WTC11 (cell line): ENCODE data around the gene TBC1D22A. TPM values are rescaled to one million over a fixed set of nuclear protein-coding genes. Genes with fewer than 3 reads are reported as not detected.

Experiments used
- ATAC-seq: fragments of 200-7000 bp; cut with Tn5 transposase; 2 replicates; pipeline ENCODE4 v1.10.0; 2021; ENCODE audit warnings: mild to moderate bottlenecking, moderate library complexity
- CTCF ChIA-PET: fragments of 300-600 bp; sonication (Branson Sonifier 250); formaldehyde crosslinking; loops from one replicate; lab custom pipeline; 2021; ENCODE audit warnings: antibody characterized with exemption; lab: Charles Lee
- POLR2A ChIA-PET: fragments of 350-600 bp; sonication (Branson Sonifier 250); formaldehyde crosslinking; loops from one replicate; lab custom pipeline; 2021; ENCODE audit warnings: antibody characterized with exemption; lab: Charles Lee
- DNase-seq: peaks from one replicate; pipeline ENCODE4 v3.0.0; 2021; ENCODE audit warnings: low spot score
- H3K27ac Mint-ChIP-seq: 2 replicates; pipeline ENCODE4 v1.8.0; 2021; ENCODE audit warnings: mixed read lengths
- H3K27me3 Mint-ChIP-seq: 2 replicates; pipeline ENCODE4 v1.8.0; 2021; ENCODE audit warnings: low read depth, mild to moderate bottlenecking, moderate library complexity, mixed read lengths
- H3K36me3 Mint-ChIP-seq: 2 replicates; pipeline ENCODE4 v1.8.0; 2021; ENCODE audit warnings: mixed read lengths
- H3K4me1 Mint-ChIP-seq: 2 replicates; pipeline ENCODE4 v1.8.0; 2022; ENCODE audit warnings: mixed read lengths
- H3K4me3 Mint-ChIP-seq: 2 replicates; pipeline ENCODE4 v1.8.0; 2021; ENCODE audit warnings: mild to moderate bottlenecking, moderate library complexity, mixed read lengths
- H3K9me3 Mint-ChIP-seq: 2 replicates; pipeline ENCODE4 v1.8.0; 2021; ENCODE audit warnings: mixed read lengths
- ETV6 ChIP-seq: sonication (generic); formaldehyde crosslinking; IDR thresholded peaks from 2 replicates; pipeline ENCODE4 v1.8.1; 2022; ENCODE audit warnings: mild to moderate bottlenecking, missing genetic modification reagents
- FOXK1 ChIP-seq: sonication (generic); formaldehyde crosslinking; IDR thresholded peaks from 2 replicates; pipeline ENCODE4 v1.8.0; 2022; ENCODE audit warnings: mild to moderate bottlenecking, moderate library complexity, missing genetic modification reagents
- GABPB1 ChIP-seq: sonication (generic); formaldehyde crosslinking; IDR thresholded peaks from 2 replicates; pipeline ENCODE4 v1.8.1; 2023; ENCODE audit warnings: mild to moderate bottlenecking, missing genetic modification reagents
- GTF2I ChIP-seq: fragments of 250-450 bp; sonication (Bioruptor Pico); conservative IDR thresholded peaks from 2 replicates; pipeline ENCODE4 v1.4.0; 2021; ENCODE audit warnings: mild to moderate bottlenecking
- IRF2 ChIP-seq: sonication (generic); formaldehyde crosslinking; IDR thresholded peaks from 2 replicates; pipeline ENCODE4 v1.8.0; 2022; ENCODE audit warnings: low read depth, missing genetic modification reagents, borderline replicate concordance
- KAT7 ChIP-seq: sonication (generic); formaldehyde crosslinking; IDR thresholded peaks from 2 replicates; pipeline ENCODE4 v1.8.1; 2023; ENCODE audit warnings: missing genetic modification reagents, mild to moderate bottlenecking, borderline replicate concordance
- MXD4 ChIP-seq: fragments of 250-450 bp; sonication (Bioruptor Pico); IDR thresholded peaks from 2 replicates; pipeline ENCODE4 v1.8.0; 2021; ENCODE audit warnings: mild to moderate bottlenecking, moderate library complexity, borderline replicate concordance
- NFATC4 ChIP-seq: fragments of 250-450 bp; sonication (Bioruptor Pico); IDR thresholded peaks from 2 replicates; pipeline ENCODE4 v1.9.0; 2021; ENCODE audit warnings: mild to moderate bottlenecking
- ZBTB43 ChIP-seq: sonication (generic); formaldehyde crosslinking; IDR thresholded peaks from 2 replicates; pipeline ENCODE4 v1.8.1; 2023; ENCODE audit warnings: mild to moderate bottlenecking, missing genetic modification reagents
- ZNF232 ChIP-seq: sonication (generic); formaldehyde crosslinking; IDR thresholded peaks from 2 replicates; pipeline ENCODE4 v1.8.0; 2022; ENCODE audit warnings: mild to moderate bottlenecking, missing genetic modification reagents
- ZNF263 ChIP-seq: sonication (generic); formaldehyde crosslinking; IDR thresholded peaks from 2 replicates; pipeline ENCODE4 v1.8.1; 2022; ENCODE audit warnings: low read depth, mild to moderate bottlenecking, moderate library complexity, missing genetic modification reagents
- ZNF423 ChIP-seq: fragments of 250-450 bp; sonication (Bioruptor Pico); IDR thresholded peaks from 2 replicates; pipeline ENCODE4 v2.1.2; 2022; ENCODE audit warnings: mild to moderate bottlenecking, moderate library complexity
- ZNF671 ChIP-seq: fragments of 250-450 bp; sonication (Bioruptor Pico); IDR thresholded peaks from 2 replicates; pipeline ENCODE4 v1.8.0; 2021; ENCODE audit warnings: mild to moderate bottlenecking
- total RNA-seq: library from RNA; stranded (reverse); gene quantifications from 3 replicates; pipeline ENCODE4 v1.2.3, GENCODE V29; 2021
- TF ChIP-seq, protein P1 (sequence below): sonication (generic); formaldehyde crosslinking; IDR thresholded peaks from 2 replicates; pipeline ENCODE4 v1.8.0; 2023; ENCODE audit warnings: missing genetic modification reagents
- TF ChIP-seq, protein P2 (sequence below): sonication (generic); formaldehyde crosslinking; IDR thresholded peaks from 2 replicates; pipeline ENCODE4 v1.8.1; 2023; ENCODE audit warnings: mild to moderate bottlenecking, missing genetic modification reagents
- TF ChIP-seq, protein P3 (sequence below): sonication (generic); formaldehyde crosslinking; IDR thresholded peaks from 2 replicates; pipeline ENCODE4 v1.8.0; 2022; ENCODE audit warnings: mild to moderate bottlenecking, missing genetic modification reagents
- TF ChIP-seq, protein P4 (sequence below): sonication (generic); formaldehyde crosslinking; IDR thresholded peaks from 2 replicates; pipeline ENCODE4 v1.8.0; 2022; ENCODE audit warnings: missing genetic modification reagents
- TF ChIP-seq, protein P5 (sequence below): sonication (generic); formaldehyde crosslinking; IDR thresholded peaks from 2 replicates; pipeline ENCODE4 v1.8.0; 2023; ENCODE audit warnings: mild to moderate bottlenecking, missing genetic modification reagents
- TF ChIP-seq, protein P6 (sequence below): fragments of 250-450 bp; sonication (Bioruptor Pico); IDR thresholded peaks from 2 replicates; pipeline ENCODE4 v2.1.2; 2022; ENCODE audit warnings: mild to moderate bottlenecking, moderate library complexity

Gene TBC1D22A
- total RNA-seq, 1 experiment from 2014 or later, result 18.1 TPM

- no peak for TF ChIP-seq ZNF671 (CRISPR knock-in tag)
- TF ChIP-seq, all 79 proteins: peak for 0
Observed at GRCh38 chr22:46856661-46857060, 94.2 kb downstream of the TBC1D22A start (continued).

- DNase-seq (no peak), ATAC-seq (no peak)
- peaks cover 3% of the 10 kb centered on the region; the same call in 1 of the 2 replicates for H3K36me3 Mint-ChIP-seq
- CTCF ChIA-PET, result no interaction called here
- POLR2A ChIA-PET, result interaction anchor here (0.5 kb wide), 1 partner anchor 141 kb away, joined by 3 read pairs; no protein-coding TSS in a partner anchor
- no peak overlapping the region for H3K27ac Mint-ChIP-seq
- H3K4me3 Mint-ChIP-seq, result no peak overlapping the region
- H3K9me3 Mint-ChIP-seq, result 0 out of 2 replicates have a peak, but pooled peaks cover 4% of the 10 kb centered on the region
- TF ChIP-seq ZNF423 (no peak), KAT7 (CRISPR knock-in tag) (no peak), ZBTB43 (CRISPR knock-in tag) (no peak), NFATC4 (no peak), ZNF232 (no peak), ETV6 (no peak)
- TF ChIP-seq, protein P1, sequence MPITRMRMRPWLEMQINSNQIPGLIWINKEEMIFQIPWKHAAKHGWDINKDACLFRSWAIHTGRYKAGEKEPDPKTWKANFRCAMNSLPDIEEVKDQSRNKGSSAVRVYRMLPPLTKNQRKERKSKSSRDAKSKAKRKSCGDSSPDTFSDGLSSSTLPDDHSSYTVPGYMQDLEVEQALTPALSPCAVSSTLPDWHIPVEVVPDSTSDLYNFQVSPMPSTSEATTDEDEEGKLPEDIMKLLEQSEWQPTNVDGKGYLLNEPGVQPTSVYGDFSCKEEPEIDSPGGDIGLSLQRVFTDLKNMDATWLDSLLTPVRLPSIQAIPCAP, result no peak
- TF ChIP-seq, protein P2, sequence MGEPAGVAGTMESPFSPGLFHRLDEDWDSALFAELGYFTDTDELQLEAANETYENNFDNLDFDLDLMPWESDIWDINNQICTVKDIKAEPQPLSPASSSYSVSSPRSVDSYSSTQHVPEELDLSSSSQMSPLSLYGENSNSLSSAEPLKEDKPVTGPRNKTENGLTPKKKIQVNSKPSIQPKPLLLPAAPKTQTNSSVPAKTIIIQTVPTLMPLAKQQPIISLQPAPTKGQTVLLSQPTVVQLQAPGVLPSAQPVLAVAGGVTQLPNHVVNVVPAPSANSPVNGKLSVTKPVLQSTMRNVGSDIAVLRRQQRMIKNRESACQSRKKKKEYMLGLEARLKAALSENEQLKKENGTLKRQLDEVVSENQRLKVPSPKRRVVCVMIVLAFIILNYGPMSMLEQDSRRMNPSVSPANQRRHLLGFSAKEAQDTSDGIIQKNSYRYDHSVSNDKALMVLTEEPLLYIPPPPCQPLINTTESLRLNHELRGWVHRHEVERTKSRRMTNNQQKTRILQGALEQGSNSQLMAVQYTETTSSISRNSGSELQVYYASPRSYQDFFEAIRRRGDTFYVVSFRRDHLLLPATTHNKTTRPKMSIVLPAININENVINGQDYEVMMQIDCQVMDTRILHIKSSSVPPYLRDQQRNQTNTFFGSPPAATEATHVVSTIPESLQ (CRISPR knock-in tag), result no peak
- TF ChIP-seq, protein P3, sequence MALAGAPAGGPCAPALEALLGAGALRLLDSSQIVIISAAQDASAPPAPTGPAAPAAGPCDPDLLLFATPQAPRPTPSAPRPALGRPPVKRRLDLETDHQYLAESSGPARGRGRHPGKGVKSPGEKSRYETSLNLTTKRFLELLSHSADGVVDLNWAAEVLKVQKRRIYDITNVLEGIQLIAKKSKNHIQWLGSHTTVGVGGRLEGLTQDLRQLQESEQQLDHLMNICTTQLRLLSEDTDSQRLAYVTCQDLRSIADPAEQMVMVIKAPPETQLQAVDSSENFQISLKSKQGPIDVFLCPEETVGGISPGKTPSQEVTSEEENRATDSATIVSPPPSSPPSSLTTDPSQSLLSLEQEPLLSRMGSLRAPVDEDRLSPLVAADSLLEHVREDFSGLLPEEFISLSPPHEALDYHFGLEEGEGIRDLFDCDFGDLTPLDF (CRISPR knock-in tag), result no peak
- TF ChIP-seq, protein P4, sequence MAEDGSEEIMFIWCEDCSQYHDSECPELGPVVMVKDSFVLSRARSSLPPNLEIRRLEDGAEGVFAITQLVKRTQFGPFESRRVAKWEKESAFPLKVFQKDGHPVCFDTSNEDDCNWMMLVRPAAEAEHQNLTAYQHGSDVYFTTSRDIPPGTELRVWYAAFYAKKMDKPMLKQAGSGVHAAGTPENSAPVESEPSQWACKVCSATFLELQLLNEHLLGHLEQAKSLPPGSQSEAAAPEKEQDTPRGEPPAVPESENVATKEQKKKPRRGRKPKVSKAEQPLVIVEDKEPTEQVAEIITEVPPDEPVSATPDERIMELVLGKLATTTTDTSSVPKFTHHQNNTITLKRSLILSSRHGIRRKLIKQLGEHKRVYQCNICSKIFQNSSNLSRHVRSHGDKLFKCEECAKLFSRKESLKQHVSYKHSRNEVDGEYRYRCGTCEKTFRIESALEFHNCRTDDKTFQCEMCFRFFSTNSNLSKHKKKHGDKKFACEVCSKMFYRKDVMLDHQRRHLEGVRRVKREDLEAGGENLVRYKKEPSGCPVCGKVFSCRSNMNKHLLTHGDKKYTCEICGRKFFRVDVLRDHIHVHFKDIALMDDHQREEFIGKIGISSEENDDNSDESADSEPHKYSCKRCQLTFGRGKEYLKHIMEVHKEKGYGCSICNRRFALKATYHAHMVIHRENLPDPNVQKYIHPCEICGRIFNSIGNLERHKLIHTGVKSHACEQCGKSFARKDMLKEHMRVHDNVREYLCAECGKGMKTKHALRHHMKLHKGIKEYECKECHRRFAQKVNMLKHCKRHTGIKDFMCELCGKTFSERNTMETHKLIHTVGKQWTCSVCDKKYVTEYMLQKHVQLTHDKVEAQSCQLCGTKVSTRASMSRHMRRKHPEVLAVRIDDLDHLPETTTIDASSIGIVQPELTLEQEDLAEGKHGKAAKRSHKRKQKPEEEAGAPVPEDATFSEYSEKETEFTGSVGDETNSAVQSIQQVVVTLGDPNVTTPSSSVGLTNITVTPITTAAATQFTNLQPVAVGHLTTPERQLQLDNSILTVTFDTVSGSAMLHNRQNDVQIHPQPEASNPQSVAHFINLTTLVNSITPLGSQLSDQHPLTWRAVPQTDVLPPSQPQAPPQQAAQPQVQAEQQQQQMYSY (CRISPR knock-in tag), result no peak
- H3K4me1 Mint-ChIP-seq, result peaks cover 15% of the 10 kb centered on the region
- no peaks in the 10 kb centered on the region; the same call in 1 of the 2 replicates for H3K27me3 Mint-ChIP-seq
Observed at GRCh38 chr22:46857142-46857884, 94.9 kb downstream of the TBC1D22A start.

DNA sequence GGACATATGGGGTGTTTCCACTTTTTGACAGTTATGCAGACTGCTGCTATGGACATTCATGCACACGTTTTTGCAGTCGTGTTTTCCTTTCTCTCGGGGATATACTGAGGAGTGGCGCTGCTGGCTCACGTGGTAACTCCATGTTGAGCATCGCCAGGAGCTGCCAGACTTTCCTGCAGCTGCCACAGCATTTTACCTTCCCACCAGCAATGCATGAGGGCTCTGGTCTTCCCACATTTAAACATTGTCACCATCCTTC, 95.4 kb downstream of the TBC1D22A start:
- Mint-ChIP-seq H3K27ac (no peak overlapping the region), H3K36me3 (peaks cover 3% of the 10 kb centered on the region; the same call in 1 of the 2 replicates), H3K4me1 (peaks cover 18% of the 10 kb centered on the region), H3K27me3 (no peaks in the 10 kb centered on the region; the same call in 1 of the 2 replicates), H3K9me3 (0 out of 2 replicates have a peak, but pooled peaks cover 4% of the 10 kb centered on the region), H3K4me3 (no peak overlapping the region)
- ATAC-seq, result no peak
- ChIA-PET POLR2A (no interaction called here), CTCF (no interaction called here)
- DNase-seq, result no peak
- TF ChIP-seq GABPB1 (CRISPR knock-in tag), result no peak
- no peak for TF ChIP-seq MXD4 (CRISPR knock-in tag)
- TF ChIP-seq, protein P5, sequence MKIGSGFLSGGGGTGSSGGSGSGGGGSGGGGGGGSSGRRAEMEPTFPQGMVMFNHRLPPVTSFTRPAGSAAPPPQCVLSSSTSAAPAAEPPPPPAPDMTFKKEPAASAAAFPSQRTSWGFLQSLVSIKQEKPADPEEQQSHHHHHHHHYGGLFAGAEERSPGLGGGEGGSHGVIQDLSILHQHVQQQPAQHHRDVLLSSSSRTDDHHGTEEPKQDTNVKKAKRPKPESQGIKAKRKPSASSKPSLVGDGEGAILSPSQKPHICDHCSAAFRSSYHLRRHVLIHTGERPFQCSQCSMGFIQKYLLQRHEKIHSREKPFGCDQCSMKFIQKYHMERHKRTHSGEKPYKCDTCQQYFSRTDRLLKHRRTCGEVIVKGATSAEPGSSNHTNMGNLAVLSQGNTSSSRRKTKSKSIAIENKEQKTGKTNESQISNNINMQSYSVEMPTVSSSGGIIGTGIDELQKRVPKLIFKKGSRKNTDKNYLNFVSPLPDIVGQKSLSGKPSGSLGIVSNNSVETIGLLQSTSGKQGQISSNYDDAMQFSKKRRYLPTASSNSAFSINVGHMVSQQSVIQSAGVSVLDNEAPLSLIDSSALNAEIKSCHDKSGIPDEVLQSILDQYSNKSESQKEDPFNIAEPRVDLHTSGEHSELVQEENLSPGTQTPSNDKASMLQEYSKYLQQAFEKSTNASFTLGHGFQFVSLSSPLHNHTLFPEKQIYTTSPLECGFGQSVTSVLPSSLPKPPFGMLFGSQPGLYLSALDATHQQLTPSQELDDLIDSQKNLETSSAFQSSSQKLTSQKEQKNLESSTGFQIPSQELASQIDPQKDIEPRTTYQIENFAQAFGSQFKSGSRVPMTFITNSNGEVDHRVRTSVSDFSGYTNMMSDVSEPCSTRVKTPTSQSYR (CRISPR knock-in tag), result no peak
- TF ChIP-seq GTF2I, result no peak
- TF ChIP-seq, protein P6, sequence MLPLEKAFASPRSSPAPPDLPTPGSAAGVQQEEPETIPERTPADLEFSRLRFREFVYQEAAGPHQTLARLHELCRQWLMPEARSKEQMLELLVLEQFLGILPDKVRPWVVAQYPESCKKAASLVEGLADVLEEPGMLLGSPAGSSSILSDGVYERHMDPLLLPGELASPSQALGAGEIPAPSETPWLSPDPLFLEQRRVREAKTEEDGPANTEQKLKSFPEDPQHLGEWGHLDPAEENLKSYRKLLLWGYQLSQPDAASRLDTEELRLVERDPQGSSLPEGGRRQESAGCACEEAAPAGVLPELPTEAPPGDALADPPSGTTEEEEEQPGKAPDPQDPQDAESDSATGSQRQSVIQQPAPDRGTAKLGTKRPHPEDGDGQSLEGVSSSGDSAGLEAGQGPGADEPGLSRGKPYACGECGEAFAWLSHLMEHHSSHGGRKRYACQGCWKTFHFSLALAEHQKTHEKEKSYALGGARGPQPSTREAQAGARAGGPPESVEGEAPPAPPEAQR, result no peak
- TF ChIP-seq IRF2, result no peak
- TF ChIP-seq FOXK1 (CRISPR knock-in tag), result no peak
- TF ChIP-seq ZNF263 (CRISPR knock-in tag), result no peak
